HG02571 (cell line): ENCODE measurements around the gene POPDC2.
A peak's percentile ranks its signal among the peaks of the same experiment; 100 is the strongest.

Experiments
- ATAC-seq: cut with Tn5 transposase; IDR thresholded peaks from one replicate; pipeline ENCODE4 v1.9.1; 2021; ENCODE audit warnings: mild to moderate bottlenecking, moderate library complexity; ENCODE audit not compliant: unreplicated experiment

The POPDC2 gene

GRCh38 chr3:119641416-119641815 lies 19.0 kb downstream of the POPDC2 start:
- no peak for ATAC-seq

GRCh38 chr3:119639494-119640350 lies 20.7 kb downstream of the POPDC2 start:
- no peak for ATAC-seq

- ATAC-seq, result peak; percentile 30
Measured at GRCh38 chr3:119637679-119638477, 22.5 kb downstream of the POPDC2 start.

GRCh38 chr3:119636891-119637611 lies 23.3 kb downstream of the POPDC2 start:
- ATAC-seq, result no peak

- no peak for ATAC-seq
Measured at GRCh38 chr3:119636249-119636648, 24.1 kb downstream of the POPDC2 start.

- no peak for ATAC-seq
Measured at GRCh38 chr3:119635719-119636118, 24.7 kb downstream of the POPDC2 start.

GRCh38 chr3:119632829-119633228 lies 27.6 kb downstream of the POPDC2 start:
- no peak for ATAC-seq

- ATAC-seq, result no peak
Measured at GRCh38 chr3:119632216-119632615, 28.2 kb downstream of the POPDC2 start.

GRCh38 chr3:119631516-119631915 lies 28.9 kb downstream of the POPDC2 start:
- no peak for ATAC-seq

GRCh38 chr3:119630880-119631329 lies 29.5 kb downstream of the POPDC2 start:
- no peak for ATAC-seq

GRCh38 chr3:119630128-119630879 lies 30.1 kb downstream of the POPDC2 start:
- ATAC-seq, result no peak

- ATAC-seq, result peak; percentile 32
Measured at GRCh38 chr3:119628816-119629445, 31.5 kb downstream of the POPDC2 start.

- peak; percentile 67 for ATAC-seq
Measured at GRCh38 chr3:119628390-119628789, 32.0 kb downstream of the POPDC2 start.

- ATAC-seq, result no peak
Measured at GRCh38 chr3:119627461-119627860, 32.9 kb downstream of the POPDC2 start.

- no peak for ATAC-seq
Measured at GRCh38 chr3:119626196-119626595, 34.2 kb downstream of the POPDC2 start.

GRCh38 chr3:119625451-119626153 lies 34.8 kb downstream of the POPDC2 start:
- no peak for ATAC-seq

GRCh38 chr3:119624002-119624720 lies 36.2 kb downstream of the POPDC2 start:
- ATAC-seq, result no peak

- ATAC-seq, result no peak
Measured at GRCh38 chr3:119620899-119621298, 39.5 kb downstream of the POPDC2 start.

GRCh38 chr3:119619094-119619493 lies 41.3 kb downstream of the POPDC2 start:
- no peak for ATAC-seq
